ENCODE measurements around the gene GEMIN4. TPM values are rescaled to one million over a fixed set of nuclear protein-coding genes. Genes with fewer than 3 reads are reported as not detected.
"Not testable (repeated sequence)": the region's sequence is repeated elsewhere in the genome, so short reads cannot be mapped to it uniquely, and the experiment has no call there.

GEMIN4 gene
- polyA plus RNA-seq, 1 donor (not counting 4 experiments of a cell fraction or from before 2014, with no cell fraction given): 29.5 TPM

- dilution Hi-C loops (cut with MboI; ENCODE audit: extremely low pct_ligation_motif_present, low sequenced_read_pairs): loop anchor here (25.0 kb wide), 1 partner anchor 199 kb away; the partner anchor contains the start of genes NXN and TIMM22
- Histone ChIP-seq H3K4me3 (ENCODE audit: control insufficient read depth in 2 of 3, extremely low read depth in 1 of 3, insufficient read depth in 2 of 3, low read depth in 1 of 3, low read length in 3 of 3) (no peak overlapping the region), H2AFZ (ENCODE audit: control insufficient read depth, low read length) (no peak overlapping the region), H4K20me1 (ENCODE audit: control insufficient read depth, extremely low read depth, insufficient read depth, low read length) (no peaks in the 10 kb centered on the region), H3K79me2 (ENCODE audit: control insufficient read depth, insufficient read depth, low read length) (peaks cover 28% of the 10 kb centered on the region), H3K4me2 (ENCODE audit: control insufficient read depth, extremely low read depth, insufficient read depth, low read depth, low read length) (peak overlapping the region; percentile 86), H3K27ac (ENCODE audit: control insufficient read depth, insufficient read depth, low read length) (peak overlapping the region; percentile 92), H3K9me1 (ENCODE audit: control insufficient read depth, extremely low read depth, insufficient read depth, low read length) (no peaks in the 10 kb centered on the region), H3K9me3 (ENCODE audit: control insufficient read depth, low read depth, low read length) (no peaks in the 10 kb centered on the region), H3K9ac (ENCODE audit: control insufficient read depth, extremely low read depth, insufficient read depth, low read length) (no peak overlapping the region), H3K36me3 (ENCODE audit: control insufficient read depth in 2 of 2, extremely low read depth in 1 of 2, insufficient read depth in 2 of 2, low read length in 2 of 2) (peaks cover 5 to 22% of the 10 kb centered on the region in 2 experiments), H3K4me1 (ENCODE audit: control insufficient read depth, extremely low read depth, insufficient read depth, low read length) (peaks cover 43% of the 10 kb centered on the region), H3K27me3 (ENCODE audit: control insufficient read depth, extremely low read depth, insufficient read depth, low read length) (no peaks in the 10 kb centered on the region)
- DNase-seq (ENCODE audit: low read depth, low spot score) (no peak), FAIRE-seq (no peak)
- TF ChIP-seq EZH2 (IDR thresholded peaks at IDR 0.05; ENCODE audit: low read length): no peak
- no peak for TF ChIP-seq CTCF (optimal IDR thresholded peaks at IDR 0.05 in 1 of 3, IDR thresholded peaks at IDR 0.05 in 1 of 3, conservative IDR thresholded peaks at IDR 0.05 in 1 of 3; ENCODE audit: extremely low read depth in 1 of 3, insufficient read depth in 2 of 3, low read length in 3 of 3)
Measured at GRCh38 chr17:788551-788950, 36.5 kb upstream of the GEMIN4 start.

- no peaks in the 10 kb centered on the region for H4K20me1 ChIP-seq (ENCODE audit: control insufficient read depth, extremely low read depth, insufficient read depth, low read length)
- H3K9me1 ChIP-seq (ENCODE audit: control insufficient read depth, extremely low read depth, insufficient read depth, low read length): no peaks in the 10 kb centered on the region
- H3K27me3 ChIP-seq (ENCODE audit: control insufficient read depth, extremely low read depth, insufficient read depth, low read length): no peaks in the 10 kb centered on the region
- no peak for DNase-seq (ENCODE audit: low read depth, low spot score)
- TF ChIP-seq EZH2 (IDR thresholded peaks at IDR 0.05; ENCODE audit: low read length) (no peak), CTCF (optimal IDR thresholded peaks at IDR 0.05 in 1 of 3, IDR thresholded peaks at IDR 0.05 in 1 of 3, conservative IDR thresholded peaks at IDR 0.05 in 1 of 3; ENCODE audit: extremely low read depth in 1 of 3, insufficient read depth in 2 of 3, low read length in 3 of 3) (no peak)
- H3K27ac ChIP-seq (ENCODE audit: control insufficient read depth, insufficient read depth, low read length): no peak overlapping the region
- no peak overlapping the region for H3K4me2 ChIP-seq (ENCODE audit: control insufficient read depth, extremely low read depth, insufficient read depth, low read depth, low read length)
- no peaks in the 10 kb centered on the region for H3K9me3 ChIP-seq (ENCODE audit: control insufficient read depth, low read depth, low read length)
- H2AFZ ChIP-seq (ENCODE audit: control insufficient read depth, low read length): no peak overlapping the region
- H3K36me3 ChIP-seq (ENCODE audit: control insufficient read depth in 2 of 2, extremely low read depth in 1 of 2, insufficient read depth in 2 of 2, low read length in 2 of 2): peaks cover 5 to 22% of the 10 kb centered on the region in 2 experiments
- dilution Hi-C loops (cut with MboI; ENCODE audit: extremely low pct_ligation_motif_present, low sequenced_read_pairs): loop anchor here (25.0 kb wide), 1 partner anchor 200 kb away; the partner anchor contains the start of genes NXN and TIMM22
- H3K4me1 ChIP-seq (ENCODE audit: control insufficient read depth, extremely low read depth, insufficient read depth, low read length): peaks cover 48% of the 10 kb centered on the region
- no peak overlapping the region for H3K4me3 ChIP-seq (ENCODE audit: control insufficient read depth in 2 of 3, extremely low read depth in 1 of 3, insufficient read depth in 2 of 3, low read depth in 1 of 3, low read length in 3 of 3)
- no peak for FAIRE-seq
- no peak overlapping the region for H3K9ac ChIP-seq (ENCODE audit: control insufficient read depth, extremely low read depth, insufficient read depth, low read length)
- peaks cover 36% of the 10 kb centered on the region for H3K79me2 ChIP-seq (ENCODE audit: control insufficient read depth, insufficient read depth, low read length)
Measured at GRCh38 chr17:787641-788221, 35.7 kb upstream of the GEMIN4 start.

- not testable (repeated sequence) for H3K27me3 ChIP-seq (ENCODE audit: control insufficient read depth, extremely low read depth, insufficient read depth, low read length); DNase-seq (ENCODE audit: low read depth, low spot score); H3K9me3 ChIP-seq (ENCODE audit: control insufficient read depth, low read depth, low read length); FAIRE-seq; H3K27ac ChIP-seq (ENCODE audit: control insufficient read depth, insufficient read depth, low read length); H3K9me1 ChIP-seq (ENCODE audit: control insufficient read depth, extremely low read depth, insufficient read depth, low read length); H2AFZ ChIP-seq (ENCODE audit: control insufficient read depth, low read length); H3K4me2 ChIP-seq (ENCODE audit: control insufficient read depth, extremely low read depth, insufficient read depth, low read depth, low read length); H3K4me3 ChIP-seq (ENCODE audit: control insufficient read depth in 2 of 3, extremely low read depth in 1 of 3, insufficient read depth in 2 of 3, low read depth in 1 of 3, low read length in 3 of 3); H4K20me1 ChIP-seq (ENCODE audit: control insufficient read depth, extremely low read depth, insufficient read depth, low read length); H3K9ac ChIP-seq (ENCODE audit: control insufficient read depth, extremely low read depth, insufficient read depth, low read length)
- dilution Hi-C loops (cut with MboI; ENCODE audit: extremely low pct_ligation_motif_present, low sequenced_read_pairs): loop anchor here (25.0 kb wide), 1 partner anchor 201 kb away; the partner anchor contains the start of genes NXN and TIMM22
- Histone ChIP-seq H3K36me3 (ENCODE audit: control insufficient read depth in 2 of 2, extremely low read depth in 1 of 2, insufficient read depth in 2 of 2, low read length in 2 of 2) (peaks cover 5 to 16% of the 10 kb centered on the region in 2 experiments), H3K4me1 (ENCODE audit: control insufficient read depth, extremely low read depth, insufficient read depth, low read length) (peaks cover 43% of the 10 kb centered on the region), H3K79me2 (ENCODE audit: control insufficient read depth, insufficient read depth, low read length) (peaks cover 53% of the 10 kb centered on the region)
Measured at GRCh38 chr17:785901-786300, 33.8 kb upstream of the GEMIN4 start.

Data from keratinocyte (primary cell).